Panc1 (cell line): ENCODE results near the gene SPSB1.

ENCODE experiments used
- CTCF ChIP-seq: fragments of 450-650 bp; IDR thresholded peaks from 2 replicates; pipeline ENCODE4 v1.5.1; 2017; ENCODE audit warnings: mild to moderate bottlenecking
- POLR2AphosphoS5 ChIP-seq: IDR thresholded peaks from 2 replicates; pipeline ENCODE4 v1.6.1; 2012; ENCODE audit warnings: mild to moderate bottlenecking, low read depth, low read length, moderate library complexity
- REST ChIP-seq, 2 experiments: IDR thresholded peaks; 2 replicates each; pipeline ENCODE4 v1.6.1; 2011 to 2012; ENCODE audit warnings: low read depth in 2 of 2, control low read depth in 1 of 2, low read length in 1 of 2, mild to moderate bottlenecking in 1 of 2, moderate library complexity in 1 of 2; ENCODE audit not compliant: insufficient read depth in 1 of 2
- SIN3A ChIP-seq: IDR thresholded peaks from 2 replicates; pipeline ENCODE4 v1.6.1; 2012; ENCODE audit warnings: low read depth, mild to moderate bottlenecking, low read length, moderate library complexity, borderline replicate concordance; ENCODE audit not compliant: insufficient read depth

- TF ChIP-seq CTCF: no peak
- no peak for TF ChIP-seq POLR2AphosphoS5
- TF ChIP-seq REST (IDR thresholded peaks at IDR 0.05; ENCODE audit: insufficient read depth in 1 of 2, low read depth in 2 of 2, low read length in 1 of 2): no peak
- no peak for TF ChIP-seq SIN3A
Observed at GRCh38 chr1:9307303-9307702, 14.6 kb downstream of the SPSB1 start.
